Measurements from ENCODE around the gene CES4A. TPM values are rescaled to one million over a fixed set of nuclear protein-coding genes. Genes with fewer than 3 reads are reported as not detected.

The CES4A gene
- total and polyA plus RNA-seq, 9 donors = 6.0 to 67.1 (median 10.3) TPM

GRCh38 chr16:66996324-66996982 lies 8.1 kb downstream of the CES4A start:
- H3K4me3 ChIP-seq = no peak overlapping the region
- no peaks in the 10 kb centered on the region for H3K9me3 ChIP-seq
- intact Hi-C loops (cut with DNase I) = loop anchor here in 1 of 4 donors (10.0 kb wide), 1 partner anchor 62 kb away; the partner anchor contains the start of genes CES2 and CIAO2B
- 41 to 52% (median 50%) methylated on average over 6 of the region's 6 CpGs for WGBS, 3 donors
- H3K36me3 ChIP-seq = no peaks in the 10 kb centered on the region
- TF ChIP-seq POLR2A (IDR thresholded peaks at IDR 0.05) = no peak
- no peak for TF ChIP-seq CTCF (IDR thresholded peaks at IDR 0.05)
- peak; percentile 45 for TF ChIP-seq EP300 (IDR thresholded peaks at IDR 0.05)
- H3K4me1 ChIP-seq (ENCODE audit: insufficient read depth) = peaks cover 8% of the 10 kb centered on the region
- no peaks in the 10 kb centered on the region for H3K27me3 ChIP-seq
- DNase-seq = peak in 3 of 5 donors; percentile 46 to 84 (median 72)
- peak overlapping the region in 1 of 2 donors; percentile 13 for H3K27ac ChIP-seq

- 28 to 38% (median 33%) methylated on average over 3 of the region's 3 CpGs for WGBS, 3 donors
- H3K27me3 ChIP-seq = no peaks in the 10 kb centered on the region
- H3K9me3 ChIP-seq = no peaks in the 10 kb centered on the region
- peak overlapping the region in 1 of 2 donors; percentile 13 for H3K27ac ChIP-seq
- H3K36me3 ChIP-seq = no peaks in the 10 kb centered on the region
- intact Hi-C loops (cut with DNase I) = loop anchor here in 1 of 4 donors (10.0 kb wide), 1 partner anchor 62 kb away; the partner anchor contains the start of genes CES2 and CIAO2B
- peaks cover 8% of the 10 kb centered on the region for H3K4me1 ChIP-seq (ENCODE audit: insufficient read depth)
- no peak overlapping the region for H3K4me3 ChIP-seq
- no peak for TF ChIP-seq POLR2A (IDR thresholded peaks at IDR 0.05)
- no peak for TF ChIP-seq CTCF (IDR thresholded peaks at IDR 0.05)
- no peak for TF ChIP-seq EP300 (IDR thresholded peaks at IDR 0.05)
- no peak for DNase-seq
Observed at GRCh38 chr16:66996983-66997358, 8.6 kb downstream of the CES4A start.

- Histone ChIP-seq H3K36me3 (no peaks in the 10 kb centered on the region), H3K27me3 (no peaks in the 10 kb centered on the region), H3K4me3 (peak overlapping the region; percentile 60), H3K27ac (peak overlapping the region; percentile 36 to 38), H3K4me1 (ENCODE audit: insufficient read depth) (peaks cover 8% of the 10 kb centered on the region), H3K9me3 (no peaks in the 10 kb centered on the region)
- TF ChIP-seq EP300 (IDR thresholded peaks at IDR 0.05) = no peak
- TF ChIP-seq POLR2A (IDR thresholded peaks at IDR 0.05) = peak; percentile 41
- TF ChIP-seq CTCF (IDR thresholded peaks at IDR 0.05) = no peak
- DNase-seq = peak; percentile 60 to 81 (median 69)
- intact Hi-C loops (cut with DNase I) = no loop called here
- WGBS, 3 donors = 3% methylated on average over 49 to 89 of the region's 89 CpGs
Observed at GRCh38 chr16:67000384-67001351, 12.3 kb downstream of the CES4A start.

- intact Hi-C loops (cut with DNase I) = no loop called here
- Histone ChIP-seq H3K27ac (no peak overlapping the region), H3K4me1 (ENCODE audit: insufficient read depth) (peaks cover 8% of the 10 kb centered on the region), H3K4me3 (no peak overlapping the region), H3K27me3 (no peaks in the 10 kb centered on the region), H3K9me3 (no peaks in the 10 kb centered on the region), H3K36me3 (no peaks in the 10 kb centered on the region)
- 87 to 89% (median 89%) methylated on average over 3 of the region's 3 CpGs for WGBS, 3 donors
- no peak for TF ChIP-seq EP300 (IDR thresholded peaks at IDR 0.05)
- TF ChIP-seq CTCF (IDR thresholded peaks at IDR 0.05) = no peak
- no peak for TF ChIP-seq POLR2A (IDR thresholded peaks at IDR 0.05)
- DNase-seq = no peak
Observed at GRCh38 chr16:67001726-67002125, 13.3 kb downstream of the CES4A start.
